ENCODE results near the gene TBC1D22A. TPM values are rescaled to one million over a fixed set of nuclear protein-coding genes. Genes with fewer than 3 reads are reported as not detected.

TBC1D22A gene
- polyA plus RNA-seq, 1 experiment, result 19.8 TPM

GRCh38 chr22:46967445-46968358 lies 205.3 kb downstream of the TBC1D22A start:
- no peak overlapping the region for H3K4me3 ChIP-seq (ENCODE audit: low read depth, low read length)
- no peak for TF ChIP-seq CTCF (IDR thresholded peaks at IDR 0.05; ENCODE audit: low read depth, low read length)
- H3K9me3 ChIP-seq (ENCODE audit: control insufficient read depth, insufficient read depth, low read length), result no peaks in the 10 kb centered on the region; the same call in 1 of the 2 replicates
- no peaks in the 10 kb centered on the region for H3K27me3 ChIP-seq (ENCODE audit: control insufficient read depth, insufficient read depth, low read length)
- POLR2A ChIA-PET, result no interaction called here
- H3K27ac ChIP-seq (ENCODE audit: low read depth, low read length), result no peak overlapping the region
- DNase-seq (ENCODE audit: low read depth, low spot score), result no peak
- CTCF ChIA-PET, result no interaction called here

GRCh38 chr22:46968359-46968740 lies 205.9 kb downstream of the TBC1D22A start:
- CTCF ChIA-PET, result no interaction called here
- Histone ChIP-seq H3K27ac (ENCODE audit: low read depth, low read length) (no peak overlapping the region), H3K27me3 (ENCODE audit: control insufficient read depth, insufficient read depth, low read length) (no peaks in the 10 kb centered on the region), H3K9me3 (ENCODE audit: control insufficient read depth, insufficient read depth, low read length) (no peaks in the 10 kb centered on the region; the same call in 1 of the 2 replicates), H3K4me3 (ENCODE audit: low read depth, low read length) (no peak overlapping the region)
- TF ChIP-seq CTCF (IDR thresholded peaks at IDR 0.05; ENCODE audit: low read depth, low read length), result no peak
- POLR2A ChIA-PET, result no interaction called here
- DNase-seq (ENCODE audit: low read depth, low spot score), result no peak

- no peak for DNase-seq (ENCODE audit: low read depth, low spot score)
- Histone ChIP-seq H3K27me3 (ENCODE audit: control insufficient read depth, insufficient read depth, low read length) (no peaks in the 10 kb centered on the region), H3K27ac (ENCODE audit: low read depth, low read length) (no peak overlapping the region), H3K4me3 (ENCODE audit: low read depth, low read length) (no peak overlapping the region), H3K9me3 (ENCODE audit: control insufficient read depth, insufficient read depth, low read length) (no peaks in the 10 kb centered on the region; the same call in 1 of the 2 replicates)
- no peak for TF ChIP-seq CTCF (IDR thresholded peaks at IDR 0.05; ENCODE audit: low read depth, low read length)
- ChIA-PET CTCF (interaction anchor here (0.7 kb wide), 1 partner anchor 123 kb away, joined by 3 read pairs; no protein-coding TSS in a partner anchor), POLR2A (no interaction called here)
Measured at GRCh38 chr22:46968848-46969247, 206.4 kb downstream of the TBC1D22A start.

GRCh38 chr22:46969491-46969890 lies 207.0 kb downstream of the TBC1D22A start:
- DNase-seq (ENCODE audit: low read depth, low spot score), result no peak
- Histone ChIP-seq H3K9me3 (ENCODE audit: control insufficient read depth, insufficient read depth, low read length) (no peaks in the 10 kb centered on the region; the same call in 1 of the 2 replicates), H3K4me3 (ENCODE audit: low read depth, low read length) (no peak overlapping the region), H3K27ac (ENCODE audit: low read depth, low read length) (no peak overlapping the region), H3K27me3 (ENCODE audit: control insufficient read depth, insufficient read depth, low read length) (no peaks in the 10 kb centered on the region)
- no peak for TF ChIP-seq CTCF (IDR thresholded peaks at IDR 0.05; ENCODE audit: low read depth, low read length)
- POLR2A ChIA-PET, result no interaction called here
- CTCF ChIA-PET, result interaction anchor here (0.7 kb wide), 1 partner anchor 124 kb away, joined by 3 read pairs; no protein-coding TSS in a partner anchor

GRCh38 chr22:46969961-46970360 lies 207.5 kb downstream of the TBC1D22A start:
- no peak for TF ChIP-seq CTCF (IDR thresholded peaks at IDR 0.05; ENCODE audit: low read depth, low read length)
- no peak overlapping the region for H3K4me3 ChIP-seq (ENCODE audit: low read depth, low read length)
- H3K9me3 ChIP-seq (ENCODE audit: control insufficient read depth, insufficient read depth, low read length), result no peaks in the 10 kb centered on the region; the same call in 1 of the 2 replicates
- no peaks in the 10 kb centered on the region for H3K27me3 ChIP-seq (ENCODE audit: control insufficient read depth, insufficient read depth, low read length)
- H3K27ac ChIP-seq (ENCODE audit: low read depth, low read length), result no peak overlapping the region
- POLR2A ChIA-PET, result no interaction called here
- CTCF ChIA-PET, result no interaction called here
- DNase-seq (ENCODE audit: low read depth, low spot score), result no peak

All from AG04450 (cell line).